Measurements from ENCODE around the gene NTM. TPM values are rescaled to one million over a fixed set of nuclear protein-coding genes. Genes with fewer than 3 reads are reported as not detected.
"Not testable (repeated sequence)": the region's sequence is repeated elsewhere in the genome, so short reads cannot be mapped to it uniquely, and the experiment has no call there.

NTM gene
- total RNA-seq, 4 donors from 2014 or later, result 0.21 to 3.2 (median 0.84) TPM

- DNase-seq, result no peak
- peaks cover 0 to 4% (median 0%) of the 10 kb centered on the region in 3 donors for H3K9me3 ChIP-seq
- intact Hi-C loops (cut with DNase I), result no loop called here
- WGBS, 2 donors, result 56 to 81% methylated on average over 8 of the region's 8 CpGs
- H3K27ac ChIP-seq, result no peak overlapping the region
- no peak overlapping the region for H3K4me3 ChIP-seq
- no peaks in the 10 kb centered on the region for H3K4me1 ChIP-seq
- TF ChIP-seq POLR2A (IDR thresholded peaks at IDR 0.05), result no peak
- TF ChIP-seq CTCF (IDR thresholded peaks at IDR 0.05), result no peak
- H3K27me3 ChIP-seq, result no peaks in the 10 kb centered on the region
- no peaks in the 10 kb centered on the region for H3K36me3 ChIP-seq
Observed at GRCh38 chr11:132361011-132361550, 990.7 kb downstream of the NTM start.

DNA sequence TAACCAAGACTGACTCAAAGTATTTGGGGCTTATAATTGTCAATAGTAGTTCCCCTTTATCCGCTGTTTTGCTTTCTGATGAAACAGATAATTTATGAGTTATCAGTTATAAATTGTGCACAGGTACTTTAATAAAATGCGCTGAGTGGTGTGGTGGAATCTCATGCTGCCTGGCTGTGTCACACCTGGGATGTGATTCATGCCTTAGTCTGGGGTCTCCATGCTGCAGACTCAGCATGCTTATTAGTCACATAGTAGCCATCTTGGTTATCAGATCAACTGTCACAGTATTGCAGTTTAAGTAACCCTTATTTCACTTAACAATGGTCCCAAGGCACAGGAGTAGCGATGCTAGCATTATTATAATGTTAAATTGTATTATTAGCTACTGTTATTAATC is 995.2 kb downstream of the NTM start:
- 81 to 87% methylated on average over 3 of the region's 3 CpGs for WGBS, 2 donors
- no peaks in the 10 kb centered on the region for H3K27me3 ChIP-seq
- intact Hi-C loops (cut with DNase I), result no loop called here
- no peak overlapping the region for H3K27ac ChIP-seq
- TF ChIP-seq CTCF (IDR thresholded peaks at IDR 0.05) (no peak), POLR2A (IDR thresholded peaks at IDR 0.05) (no peak)
- no peaks in the 10 kb centered on the region for H3K4me1 ChIP-seq
- no peak for DNase-seq
- no peaks in the 10 kb centered on the region for H3K9me3 ChIP-seq
- no peaks in the 10 kb centered on the region for H3K36me3 ChIP-seq
- no peak overlapping the region for H3K4me3 ChIP-seq

DNA sequence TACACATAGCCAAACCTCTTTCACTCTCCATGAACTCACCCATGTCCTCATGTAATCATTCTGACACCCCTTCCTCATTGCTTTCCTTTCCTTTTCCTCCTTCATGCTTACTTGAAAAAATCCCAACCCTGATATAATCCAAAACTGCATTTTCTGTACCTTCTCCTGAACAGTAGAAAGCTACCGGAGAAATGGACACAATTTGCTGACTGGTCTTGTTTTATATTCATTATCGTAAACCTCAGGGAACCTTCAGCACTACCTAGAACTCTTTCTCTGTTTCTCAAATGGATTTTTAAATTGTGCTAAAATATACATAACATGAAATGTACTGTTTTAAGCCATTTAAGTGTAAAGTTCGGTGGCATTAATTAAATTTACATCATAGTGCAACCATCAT is 996.9 kb downstream of the NTM start:
- no peak overlapping the region for H3K27ac ChIP-seq
- H3K9me3 ChIP-seq, result no peaks in the 10 kb centered on the region
- H3K4me3 ChIP-seq, result no peak overlapping the region
- no peaks in the 10 kb centered on the region for H3K4me1 ChIP-seq
- H3K36me3 ChIP-seq, result no peaks in the 10 kb centered on the region
- TF ChIP-seq POLR2A (IDR thresholded peaks at IDR 0.05), result no peak
- TF ChIP-seq CTCF (IDR thresholded peaks at IDR 0.05), result no peak
- WGBS, 2 donors, result 81 to 88% methylated on average over 3 of the region's 3 CpGs
- H3K27me3 ChIP-seq, result no peaks in the 10 kb centered on the region
- no peak for DNase-seq
- intact Hi-C loops (cut with DNase I), result no loop called here

DNA sequence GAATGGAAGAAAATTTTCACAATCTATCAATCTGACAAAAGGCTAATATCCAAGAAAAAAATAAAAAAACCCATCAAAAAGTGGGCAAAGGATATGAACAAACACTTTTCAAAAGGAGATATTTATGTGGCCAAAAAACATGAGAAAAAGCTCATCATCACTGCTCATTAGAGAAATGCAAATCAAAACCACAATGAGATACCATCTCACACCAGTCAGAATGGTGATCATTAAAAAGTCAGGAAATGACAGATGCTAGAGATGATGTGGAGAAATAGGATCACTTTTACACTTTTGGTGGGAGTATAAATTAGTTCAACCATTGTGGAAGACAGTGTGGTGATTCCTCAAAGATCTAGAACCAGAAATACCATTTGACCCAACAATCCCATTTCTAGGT is 999.7 kb downstream of the NTM start:
- H3K27me3 ChIP-seq; H3K27ac ChIP-seq; H3K9me3 ChIP-seq; H3K36me3 ChIP-seq; H3K4me3 ChIP-seq; DNase-seq; H3K4me1 ChIP-seq; intact Hi-C loops (cut with DNase I): not testable (repeated sequence)

GRCh38 chr11:132373405-132374143 is 1003.2 kb downstream of the NTM start:
- Histone ChIP-seq H3K27me3 (no peaks in the 10 kb centered on the region), H3K36me3 (no peaks in the 10 kb centered on the region), H3K9me3 (peaks cover 0 to 3% (median 0%) of the 10 kb centered on the region in 3 donors), H3K4me3 (no peak overlapping the region), H3K27ac (no peak overlapping the region), H3K4me1 (no peaks in the 10 kb centered on the region)
- TF ChIP-seq CTCF (IDR thresholded peaks at IDR 0.05), result no peak
- no peak for TF ChIP-seq POLR2A (IDR thresholded peaks at IDR 0.05)
- intact Hi-C loops (cut with DNase I), result no loop called here
- DNase-seq, result no peak
- WGBS, 2 donors, result 85 to 92% methylated on average over 4 of the region's 4 CpGs

Measured in esophagus squamous epithelium (tissue), 5 donors.